ENCODE measurements around the gene HECTD1.
"Not testable (repeated sequence)": the region's sequence is repeated elsewhere in the genome, so short reads cannot be mapped to it uniquely, and the experiment has no call there.

DNA sequence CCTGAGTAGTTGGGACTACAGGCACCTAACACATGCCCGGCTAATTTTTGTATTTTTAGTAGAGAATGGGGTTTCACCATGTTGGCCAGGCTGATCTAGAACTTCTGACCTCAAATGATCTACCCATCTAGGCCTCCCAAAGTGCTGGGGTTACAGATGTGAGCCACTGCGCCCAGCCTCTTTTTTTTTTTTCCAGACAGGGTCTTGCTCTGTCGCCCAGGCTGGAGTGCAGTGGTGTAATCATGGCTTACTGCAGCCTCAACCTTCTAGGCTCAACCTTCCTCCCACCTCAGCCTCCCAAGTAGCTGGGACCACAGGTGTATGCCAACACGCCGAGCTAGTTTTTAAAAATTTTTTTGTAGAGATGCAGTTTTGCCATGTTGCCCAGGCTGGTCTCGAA lies 25.6 kb downstream of the HECTD1 start:
- TF ChIP-seq, protein P1, sequence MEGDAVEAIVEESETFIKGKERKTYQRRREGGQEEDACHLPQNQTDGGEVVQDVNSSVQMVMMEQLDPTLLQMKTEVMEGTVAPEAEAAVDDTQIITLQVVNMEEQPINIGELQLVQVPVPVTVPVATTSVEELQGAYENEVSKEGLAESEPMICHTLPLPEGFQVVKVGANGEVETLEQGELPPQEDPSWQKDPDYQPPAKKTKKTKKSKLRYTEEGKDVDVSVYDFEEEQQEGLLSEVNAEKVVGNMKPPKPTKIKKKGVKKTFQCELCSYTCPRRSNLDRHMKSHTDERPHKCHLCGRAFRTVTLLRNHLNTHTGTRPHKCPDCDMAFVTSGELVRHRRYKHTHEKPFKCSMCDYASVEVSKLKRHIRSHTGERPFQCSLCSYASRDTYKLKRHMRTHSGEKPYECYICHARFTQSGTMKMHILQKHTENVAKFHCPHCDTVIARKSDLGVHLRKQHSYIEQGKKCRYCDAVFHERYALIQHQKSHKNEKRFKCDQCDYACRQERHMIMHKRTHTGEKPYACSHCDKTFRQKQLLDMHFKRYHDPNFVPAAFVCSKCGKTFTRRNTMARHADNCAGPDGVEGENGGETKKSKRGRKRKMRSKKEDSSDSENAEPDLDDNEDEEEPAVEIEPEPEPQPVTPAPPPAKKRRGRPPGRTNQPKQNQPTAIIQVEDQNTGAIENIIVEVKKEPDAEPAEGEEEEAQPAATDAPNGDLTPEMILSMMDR (IDR thresholded peaks at IDR 0.05; ENCODE audit: low read depth, low read length), result not testable (repeated sequence)
- TF ChIP-seq POLR2A (IDR thresholded peaks at IDR 0.05; ENCODE audit: extremely low read depth, insufficient read length); MYC (IDR thresholded peaks at IDR 0.05; ENCODE audit: low read depth, low read length): not testable (repeated sequence)
- TF ChIP-seq, protein P2, sequence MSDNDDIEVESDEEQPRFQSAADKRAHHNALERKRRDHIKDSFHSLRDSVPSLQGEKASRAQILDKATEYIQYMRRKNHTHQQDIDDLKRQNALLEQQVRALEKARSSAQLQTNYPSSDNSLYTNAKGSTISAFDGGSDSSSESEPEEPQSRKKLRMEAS (IDR thresholded peaks at IDR 0.05; ENCODE audit: low read depth, low read length), result not testable (repeated sequence)

Data from NB4 (cell line).